Activated naive CD4-positive, alpha-beta T cell treated with anti-CD3 and anti-CD28 coated beads, Interleukin-2, amount 50 U/mL, for 72 hours (primary cell): ENCODE measurements around the gene EMP2. TPM values are rescaled to one million over a fixed set of nuclear protein-coding genes. Genes with fewer than 3 reads are reported as not detected.

Experiments
- ATAC-seq, 2 donors: fragments of 150-1000 bp; cut with Tn5 transposase; 2 replicates each; pipeline ENCODE4 v1.10.0; 2021; ENCODE audit warnings: mild to moderate bottlenecking in 2 of 2, moderate library complexity in 2 of 2
- DNase-seq, 2 donors: peaks; one replicate each; pipeline ENCODE4 v3.0.0; 2021 to 2022; ENCODE audit warnings: low spot score in 2 of 2
- H3K27ac Mint-ChIP-seq, 2 donors: one replicate each; pipeline ENCODE4 v1.8.0; 2022; ENCODE audit warnings: mild to moderate bottlenecking in 2 of 2, mixed read lengths in 2 of 2
- H3K36me3 Mint-ChIP-seq, 2 donors: one replicate each; pipeline ENCODE4 v1.8.0; 2022; ENCODE audit warnings: mixed read lengths in 2 of 2
- H3K9me3 Mint-ChIP-seq, 2 donors: one replicate each; pipeline ENCODE4 v1.8.0; 2022; ENCODE audit warnings: mixed read lengths in 2 of 2
- total RNA-seq, 2 donors: library from RNA; stranded (reverse); gene quantifications; one replicate each; pipeline ENCODE4 v1.2.3, GENCODE V29; 2022

EMP2 gene
- total RNA-seq, 2 donors from 2014 or later, result not detected

DNA sequence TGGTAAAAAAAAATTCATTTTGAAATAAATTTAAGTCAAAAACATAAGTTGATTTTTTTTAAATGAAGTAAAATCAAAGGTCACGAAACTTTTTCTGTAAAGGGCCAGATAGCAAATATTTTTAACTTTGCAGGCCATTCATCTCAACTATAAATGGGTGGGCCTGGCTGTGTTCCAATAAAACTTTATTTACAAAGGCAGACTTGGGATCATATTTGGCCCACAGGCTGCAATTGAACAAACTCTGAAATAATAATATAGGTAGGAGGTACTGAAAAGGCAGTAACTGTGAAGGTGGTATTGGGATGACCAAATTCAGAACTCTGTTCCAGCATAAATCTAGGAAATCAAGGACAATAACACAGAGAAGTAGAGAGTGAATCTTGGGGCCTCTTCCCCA is 12.2 kb upstream of the EMP2 start:
- DNase-seq (no peak), ATAC-seq (no peak)
- Mint-ChIP-seq H3K27ac (no peak overlapping the region), H3K36me3 (no peaks in the 10 kb centered on the region), H3K9me3 (no peaks in the 10 kb centered on the region)

DNA sequence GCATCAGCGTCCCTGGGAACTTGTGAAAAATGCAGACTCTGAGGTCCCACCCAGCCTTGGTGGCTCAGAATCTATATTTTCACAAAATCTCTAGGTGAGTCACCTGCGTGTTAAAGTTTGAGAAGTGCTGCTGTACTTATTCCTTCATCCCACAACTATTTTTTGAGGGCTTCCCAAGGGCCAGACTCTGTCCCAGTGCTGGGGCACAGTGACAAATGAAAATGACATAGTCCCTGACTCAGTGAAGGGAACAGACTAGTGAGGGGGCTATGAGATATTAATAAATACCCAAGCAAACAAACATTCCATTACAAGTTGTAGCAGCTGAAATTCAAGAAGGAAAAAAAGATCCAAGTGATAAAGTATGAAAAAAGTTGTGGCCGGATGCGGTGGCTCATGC is 9.9 kb upstream of the EMP2 start:
- ATAC-seq (no peak), DNase-seq (no peak)
- Mint-ChIP-seq H3K9me3 (no peaks in the 10 kb centered on the region), H3K27ac (no peak overlapping the region), H3K36me3 (no peaks in the 10 kb centered on the region)

GRCh38 chr16:10589109-10589508 is 8.7 kb upstream of the EMP2 start:
- Mint-ChIP-seq H3K27ac (no peak overlapping the region), H3K36me3 (no peaks in the 10 kb centered on the region), H3K9me3 (no peaks in the 10 kb centered on the region)
- no peak for ATAC-seq
- DNase-seq, result no peak

DNA sequence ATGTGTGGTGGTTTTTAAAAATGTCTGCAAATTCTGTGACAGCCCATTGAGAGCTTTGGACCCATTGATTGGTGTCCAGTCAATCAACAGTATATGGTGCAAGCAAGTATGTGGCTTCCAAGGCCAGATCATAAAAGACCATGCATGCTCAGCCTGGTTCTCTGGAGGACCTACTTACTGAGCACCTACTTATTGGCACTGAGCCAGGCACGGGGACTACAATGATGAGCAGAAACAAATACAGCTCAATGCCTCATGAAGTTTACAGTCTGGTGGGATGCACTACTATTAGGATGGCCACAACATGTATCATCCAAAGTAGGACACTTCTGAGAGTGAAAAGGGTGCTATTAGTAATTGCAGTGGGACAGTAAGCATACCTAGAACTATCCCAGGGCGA is 7.2 kb upstream of the EMP2 start:
- Mint-ChIP-seq H3K9me3 (no peaks in the 10 kb centered on the region), H3K36me3 (no peaks in the 10 kb centered on the region), H3K27ac (no peak overlapping the region)
- DNase-seq (no peak), ATAC-seq (no peak)

- H3K9me3 Mint-ChIP-seq, result no peaks in the 10 kb centered on the region
- DNase-seq (no peak), ATAC-seq (no peak)
- H3K36me3 Mint-ChIP-seq, result no peaks in the 10 kb centered on the region
- no peak overlapping the region for H3K27ac Mint-ChIP-seq
Measured at GRCh38 chr16:10584981-10585438, 4.6 kb upstream of the EMP2 start.

DNA sequence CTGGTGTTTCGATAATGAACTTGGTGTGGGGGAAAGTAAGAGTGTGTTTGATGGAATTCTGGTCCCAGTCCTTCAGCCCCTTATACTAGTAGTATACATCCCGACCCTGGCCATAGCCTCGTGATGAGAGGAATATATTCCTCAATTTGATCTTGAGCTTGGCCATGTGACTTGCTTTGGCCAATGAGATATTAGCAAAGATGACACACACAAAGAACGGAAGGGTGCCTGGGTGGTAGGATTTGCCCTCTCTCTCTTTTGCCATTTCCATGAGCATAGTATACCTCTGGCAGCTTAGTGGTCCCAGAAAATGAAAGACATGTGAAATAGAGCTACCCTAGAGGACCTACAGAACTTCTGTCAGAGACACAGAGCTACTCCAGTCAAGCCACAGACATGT is 2.9 kb upstream of the EMP2 start:
- no peak for ATAC-seq
- no peaks in the 10 kb centered on the region for H3K36me3 Mint-ChIP-seq
- H3K9me3 Mint-ChIP-seq, result no peaks in the 10 kb centered on the region
- no peak overlapping the region for H3K27ac Mint-ChIP-seq
- DNase-seq, result no peak

DNA sequence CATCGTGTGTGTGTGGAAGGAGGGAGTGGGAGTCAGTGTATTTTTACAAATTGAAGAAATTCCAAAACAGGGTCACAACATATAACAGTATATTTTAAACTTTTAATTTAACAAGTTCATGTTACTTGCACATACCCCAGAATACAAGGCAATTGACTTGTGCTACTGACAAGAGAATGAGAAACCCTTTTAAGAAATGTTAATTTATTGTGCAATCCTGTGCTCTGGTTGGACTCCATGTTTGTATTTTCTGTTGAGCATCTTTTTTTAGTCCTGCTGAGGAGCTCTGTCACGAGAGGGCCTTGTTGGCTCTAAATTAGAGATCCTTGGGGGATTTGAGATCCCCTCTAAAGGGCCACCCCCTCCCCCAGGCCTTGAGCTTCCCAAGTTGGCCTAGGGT is 1.1 kb upstream of the EMP2 start:
- Mint-ChIP-seq H3K36me3 (no peaks in the 10 kb centered on the region), H3K27ac (no peak overlapping the region), H3K9me3 (no peaks in the 10 kb centered on the region)
- ATAC-seq (no peak), DNase-seq (no peak)

DNA sequence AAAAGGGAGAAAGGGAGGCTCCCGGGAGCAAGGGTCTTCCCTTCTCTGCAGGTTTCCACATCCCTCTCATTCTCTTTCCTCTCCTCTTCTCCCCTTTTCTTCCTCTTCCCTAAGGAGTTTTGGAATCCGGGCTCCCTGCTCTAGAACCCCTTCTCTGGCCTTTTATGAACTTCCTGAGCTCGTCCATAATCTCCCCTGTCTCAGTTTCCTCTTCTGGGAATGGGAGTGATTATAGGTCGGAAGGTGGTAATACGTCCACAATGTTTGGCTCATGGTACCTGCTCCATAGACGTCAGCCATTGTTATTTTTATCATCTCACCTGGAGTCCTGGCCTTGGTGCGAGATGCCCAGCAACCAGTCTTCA is 467 bp upstream of the EMP2 start:
- ATAC-seq (no peak), DNase-seq (no peak)
- H3K36me3 Mint-ChIP-seq, result no peaks in the 10 kb centered on the region
- H3K27ac Mint-ChIP-seq, result peak overlapping the region in 1 of 2 donors; percentile 75
- H3K9me3 Mint-ChIP-seq, result no peaks in the 10 kb centered on the region

DNA sequence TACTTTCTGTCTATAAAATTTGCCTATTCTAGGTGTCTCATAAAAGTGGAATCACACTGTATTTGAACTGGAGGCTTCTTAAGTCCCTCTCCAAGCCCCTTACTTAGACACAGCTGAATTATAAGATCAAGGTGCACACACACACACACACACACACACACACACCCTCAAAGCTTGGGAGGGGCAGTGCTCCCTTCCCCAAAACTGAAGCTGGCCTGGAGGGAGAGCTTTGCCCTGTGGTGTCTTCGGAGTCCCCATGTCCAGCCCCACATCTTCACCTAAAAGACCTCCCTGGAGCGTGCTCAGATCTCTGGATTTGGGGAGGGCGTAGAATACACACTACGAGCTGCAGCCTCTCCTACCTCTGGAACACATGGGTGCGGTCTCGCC is 828 bp downstream of the EMP2 start:
- no peak for DNase-seq
- Mint-ChIP-seq H3K27ac (no peak overlapping the region), H3K9me3 (no peaks in the 10 kb centered on the region), H3K36me3 (no peaks in the 10 kb centered on the region)
- no peak for ATAC-seq

DNA sequence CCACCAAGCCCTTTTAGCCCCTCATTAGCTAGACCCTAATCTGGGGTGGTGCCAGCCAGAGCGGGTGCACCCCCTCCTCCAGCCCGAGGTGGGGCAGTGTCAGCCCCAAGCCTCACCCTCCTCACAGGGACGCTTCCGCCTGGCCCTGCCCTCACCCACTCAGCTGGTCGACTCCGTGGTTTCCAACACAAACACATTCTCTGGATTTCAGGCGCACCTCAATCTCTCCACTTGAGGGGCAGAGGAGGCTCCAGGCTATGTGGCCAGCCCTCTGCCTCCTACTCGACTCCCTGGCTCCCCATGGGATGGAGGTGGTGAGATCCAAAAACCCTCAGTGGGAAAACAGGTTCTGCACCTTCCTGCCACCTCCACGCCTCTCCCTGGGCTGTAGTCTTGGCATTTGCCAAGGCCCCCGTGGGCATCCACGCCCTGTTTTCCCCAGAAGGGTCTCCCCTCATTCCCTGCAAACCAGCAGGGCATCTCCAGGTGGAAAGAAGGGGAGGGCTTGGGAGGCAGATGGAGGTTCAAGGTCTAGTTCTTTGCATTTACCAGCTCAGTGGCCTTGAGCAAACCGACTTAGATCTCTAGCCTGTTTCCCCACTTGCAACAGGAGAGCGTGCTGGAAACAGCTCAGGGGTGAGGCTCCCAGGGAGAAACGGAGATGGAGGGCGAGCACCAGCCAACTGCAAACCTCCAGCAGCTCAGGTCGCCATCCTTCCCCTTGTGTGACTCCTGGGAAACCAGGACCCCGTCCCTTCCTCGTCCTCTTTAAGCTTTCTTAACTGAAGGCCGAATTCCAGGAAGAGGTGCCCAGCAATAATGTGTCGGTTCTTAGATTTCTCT is 1.7 kb downstream of the EMP2 start:
- no peaks in the 10 kb centered on the region for H3K9me3 Mint-ChIP-seq
- H3K27ac Mint-ChIP-seq, result no peak overlapping the region
- ATAC-seq (no peak), DNase-seq (no peak)
- H3K36me3 Mint-ChIP-seq, result no peaks in the 10 kb centered on the region

- ATAC-seq, result no peak
Measured at GRCh38 chr16:10577305-10578202, 2.8 kb downstream of the EMP2 start.

GRCh38 chr16:10576390-10577304 is 3.8 kb downstream of the EMP2 start:
- no peaks in the 10 kb centered on the region for H3K36me3 Mint-ChIP-seq
- H3K27ac Mint-ChIP-seq, result no peak overlapping the region
- DNase-seq (no peak), ATAC-seq (no peak)
- H3K9me3 Mint-ChIP-seq, result no peaks in the 10 kb centered on the region

More at GRCh38 chr16:10577305-10578202, 2.8 kb downstream of the EMP2 start:
- Mint-ChIP-seq H3K9me3 (no peaks in the 10 kb centered on the region), H3K36me3 (no peaks in the 10 kb centered on the region), H3K27ac (no peak overlapping the region)
- DNase-seq, result no peak

DNA sequence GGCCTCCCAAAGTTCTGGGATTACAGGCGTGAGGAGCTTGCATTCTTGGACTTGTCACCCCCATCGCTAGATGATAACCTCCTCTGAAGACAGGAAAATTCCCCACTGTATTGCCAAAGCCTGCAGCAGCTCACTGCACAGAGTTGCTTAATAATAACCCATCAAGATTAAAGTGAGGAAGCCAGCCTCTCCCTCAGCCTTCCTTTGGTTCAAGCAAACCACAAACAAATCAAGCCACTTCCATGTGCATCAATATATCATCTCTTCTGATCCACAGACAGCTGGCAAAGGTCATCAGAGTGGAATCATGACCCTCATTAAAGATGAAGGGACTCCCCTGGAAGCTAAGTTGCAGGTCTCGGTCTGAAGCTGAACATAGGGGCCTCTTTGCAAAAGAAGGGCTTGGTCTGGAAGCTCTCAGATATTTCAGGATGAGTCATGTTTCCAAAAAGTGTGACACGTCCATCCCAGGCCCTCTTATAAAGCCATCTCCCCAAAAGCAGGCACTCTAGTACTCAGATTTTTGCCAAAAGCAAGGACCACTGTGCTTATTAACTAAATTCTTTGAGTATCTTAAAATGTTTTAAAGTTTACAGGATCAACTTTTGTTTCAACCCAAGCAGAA is 4.8 kb downstream of the EMP2 start:
- Mint-ChIP-seq H3K36me3 (no peaks in the 10 kb centered on the region), H3K27ac (peak overlapping the region in 1 of 2 donors; percentile 4), H3K9me3 (no peaks in the 10 kb centered on the region)
- ATAC-seq (no peak), DNase-seq (no peak)

DNA sequence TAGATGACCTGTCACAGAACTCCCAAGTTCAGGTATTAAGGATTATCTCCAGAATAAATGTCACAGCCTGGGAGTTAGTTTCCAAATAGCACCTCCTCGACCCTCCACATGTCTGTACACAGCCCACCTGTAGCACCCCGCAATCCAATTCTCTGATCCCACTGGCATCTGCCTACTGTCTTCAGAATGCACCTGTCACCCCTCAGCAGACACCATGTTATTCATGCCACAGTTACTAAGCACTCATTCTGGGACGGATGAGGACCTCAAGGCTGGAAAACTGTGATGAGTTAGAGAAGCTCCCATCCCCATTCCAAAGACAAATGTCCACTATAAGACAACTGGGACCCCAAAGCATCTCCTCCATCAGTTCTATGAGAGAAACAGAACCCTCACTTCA is 7.8 kb downstream of the EMP2 start:
- Mint-ChIP-seq H3K27ac (peak overlapping the region in 1 of 2 donors; percentile 38), H3K36me3 (no peaks in the 10 kb centered on the region), H3K9me3 (no peaks in the 10 kb centered on the region)
- ATAC-seq, result no peak
- no peak for DNase-seq

DNA sequence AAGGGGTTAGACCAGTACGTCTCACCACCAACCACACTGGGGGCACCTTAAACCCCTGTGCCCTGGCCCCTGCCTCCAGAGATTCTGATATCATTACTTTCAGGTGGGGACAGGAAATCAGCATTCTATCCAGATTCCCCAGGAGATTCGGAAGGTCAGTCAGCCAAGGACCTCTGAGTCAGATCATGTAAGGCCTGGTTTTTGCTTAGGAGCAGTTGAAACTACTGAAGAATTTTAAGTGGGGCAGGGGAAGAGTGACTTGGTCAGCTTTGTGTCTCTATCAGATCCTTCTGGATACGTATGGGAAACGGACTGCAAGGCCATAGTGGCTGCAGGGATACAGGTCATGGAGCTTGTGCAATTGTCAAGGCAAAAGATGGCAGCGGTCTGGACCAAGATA is 9.0 kb downstream of the EMP2 start:
- no peak for ATAC-seq
- no peak for DNase-seq
- Mint-ChIP-seq H3K36me3 (no peaks in the 10 kb centered on the region), H3K9me3 (no peaks in the 10 kb centered on the region), H3K27ac (no peak overlapping the region)

DNA sequence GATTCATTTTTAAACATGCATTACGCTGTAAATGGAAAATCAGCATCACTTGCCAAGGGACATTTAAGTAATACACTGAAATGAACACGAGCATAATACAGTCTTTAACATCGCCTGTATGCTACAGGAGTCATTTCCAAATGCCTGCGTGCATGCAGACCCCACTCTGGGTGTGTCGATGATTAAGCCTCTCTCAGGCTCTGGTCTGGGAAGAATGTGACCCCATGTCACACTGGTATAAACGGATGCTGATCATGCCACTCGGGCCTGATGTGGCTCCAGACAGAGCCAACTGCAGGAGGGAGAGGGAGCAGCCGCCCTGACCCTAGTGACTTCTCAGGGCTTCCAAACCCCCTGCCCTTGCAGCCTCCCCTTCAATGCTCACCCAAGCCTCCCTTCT is 10.8 kb downstream of the EMP2 start:
- no peaks in the 10 kb centered on the region for H3K9me3 Mint-ChIP-seq
- H3K36me3 Mint-ChIP-seq, result no peaks in the 10 kb centered on the region
- no peak for ATAC-seq
- DNase-seq, result no peak
- no peak overlapping the region for H3K27ac Mint-ChIP-seq
